ENCODE measurements around the gene TLR3.
A peak's percentile ranks its signal among the peaks of the same experiment; 100 is the strongest.
"Not testable (repeated sequence)": the region's sequence is repeated elsewhere in the genome, so short reads cannot be mapped to it uniquely, and the experiment has no call there.

TLR3 gene

DNA sequence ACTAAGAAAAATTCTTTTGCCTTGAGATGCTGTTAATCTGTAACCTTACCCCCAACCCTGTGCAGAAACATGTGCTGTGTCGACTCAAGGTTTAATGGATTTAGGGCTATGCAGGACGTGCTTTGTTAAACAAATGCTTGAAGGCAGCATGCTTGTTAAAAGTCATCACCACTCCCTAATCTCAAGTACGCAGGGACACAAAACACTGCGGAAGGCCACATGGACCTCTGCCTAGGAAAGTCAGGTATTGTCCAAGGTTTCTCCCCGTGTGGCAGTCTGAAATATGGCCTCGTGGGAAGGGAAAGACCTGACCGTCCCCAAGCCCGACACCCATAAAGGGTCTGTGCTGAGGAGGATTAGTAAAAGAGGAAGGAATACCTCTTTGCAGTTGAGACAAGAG, 18.8 kb upstream of the TLR3 start:
- DNase-seq, result not testable (repeated sequence)

DNA sequence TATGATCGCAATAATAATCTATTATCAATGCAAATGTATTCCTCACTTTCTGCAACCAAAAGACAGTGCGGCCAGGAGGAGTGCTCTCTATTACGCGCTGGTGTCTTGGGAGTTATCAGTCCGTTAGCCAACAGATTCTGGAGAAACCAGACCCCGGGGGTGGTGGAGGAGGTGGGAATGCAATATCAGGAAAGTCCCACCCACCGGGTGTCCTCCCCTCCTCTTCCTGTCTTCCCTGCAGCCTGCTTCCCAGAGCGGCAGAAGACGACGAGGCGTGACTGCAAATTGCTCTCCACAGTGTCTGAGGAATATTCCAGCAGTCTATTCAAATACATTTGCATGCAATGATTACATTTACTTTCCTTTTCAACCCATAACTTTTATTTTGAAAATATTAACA, 17.9 kb upstream of the TLR3 start:
- DNase-seq, result no peak

DNA sequence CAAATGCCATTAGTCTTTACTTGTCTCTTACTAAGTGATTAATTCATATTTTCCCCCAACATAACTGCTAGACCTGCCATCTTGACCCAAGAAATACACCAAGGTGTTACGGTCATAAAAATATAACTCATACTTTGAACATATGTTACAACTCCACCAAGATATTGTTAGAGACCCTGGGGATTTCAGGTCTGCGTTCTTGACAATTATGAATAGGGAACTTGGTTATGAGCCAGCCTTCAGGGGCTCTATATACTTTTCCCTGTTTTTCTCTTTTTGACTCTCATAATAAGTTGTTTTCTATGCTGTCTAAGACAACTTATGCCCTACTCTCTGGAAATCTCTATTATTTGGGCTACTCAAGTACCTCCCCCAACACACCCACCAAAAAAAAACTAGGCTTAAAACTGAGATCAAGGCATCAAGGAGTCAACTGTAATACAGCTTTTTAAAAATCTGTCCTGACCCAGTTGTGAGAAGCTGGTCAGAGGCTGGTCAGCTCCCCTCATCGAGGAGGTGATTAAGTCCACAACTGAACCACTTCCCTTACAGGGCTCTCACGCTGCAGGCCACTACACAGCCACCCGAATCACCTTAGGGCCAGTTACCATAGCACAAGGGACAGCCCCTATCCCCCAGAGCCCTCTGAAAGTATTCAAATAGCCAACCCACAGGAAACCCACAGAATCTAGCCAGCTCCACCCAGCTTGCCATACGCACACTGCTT, 10.5 kb upstream of the TLR3 start:
- no peak for DNase-seq

DNA sequence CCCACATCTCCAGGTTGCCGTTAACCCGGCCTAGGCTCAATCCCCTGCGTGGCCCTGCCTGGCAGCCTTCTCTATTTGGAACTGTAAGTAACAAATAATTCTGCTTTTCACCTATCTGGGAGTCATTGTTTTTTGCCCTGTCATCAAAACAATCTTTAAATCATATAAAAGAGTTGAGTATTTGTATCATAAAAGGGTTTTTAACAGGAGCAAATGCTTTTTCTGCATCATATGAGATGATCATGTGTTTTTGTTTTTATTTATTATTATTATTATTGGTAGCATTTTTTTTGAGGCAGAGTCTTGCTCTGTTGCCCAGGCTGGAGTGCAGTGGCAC, 10.0 kb upstream of the TLR3 start:
- DNase-seq, result no peak

GRCh38 chr4:186061921-186062320, 7.0 kb upstream of the TLR3 start:
- peak; percentile 35 to 51 for DNase-seq

GRCh38 chr4:186067757-186068385, 1.1 kb upstream of the TLR3 start:
- DNase-seq, result peak; percentile 35 to 52

GRCh38 chr4:186069729-186070128, 773 bp downstream of the TLR3 start:
- no peak for DNase-seq

- DNase-seq, result no peak
These were observed 3.6 kb downstream of the TLR3 start for GRCh38 chr4:186072516-186072915.

DNA sequence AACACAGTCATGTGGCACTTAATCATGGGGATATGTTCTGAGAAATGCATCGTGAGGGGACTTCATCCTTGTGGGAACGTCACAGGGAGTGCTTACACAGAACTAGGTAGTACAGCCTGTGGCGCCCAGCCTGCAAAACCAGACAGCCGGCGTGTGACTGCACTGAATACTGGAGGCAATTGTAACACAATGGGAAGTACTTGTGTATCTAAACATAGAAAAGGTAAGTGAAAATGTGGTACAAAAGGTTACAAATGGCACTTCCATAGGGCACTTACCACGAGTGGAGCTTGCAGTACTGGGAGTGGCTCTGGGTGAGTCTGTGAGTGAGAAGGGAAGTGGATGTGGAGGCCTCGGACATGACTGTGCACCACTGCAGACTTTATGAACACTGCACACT, 5.2 kb downstream of the TLR3 start:
- no peak for DNase-seq

DNA sequence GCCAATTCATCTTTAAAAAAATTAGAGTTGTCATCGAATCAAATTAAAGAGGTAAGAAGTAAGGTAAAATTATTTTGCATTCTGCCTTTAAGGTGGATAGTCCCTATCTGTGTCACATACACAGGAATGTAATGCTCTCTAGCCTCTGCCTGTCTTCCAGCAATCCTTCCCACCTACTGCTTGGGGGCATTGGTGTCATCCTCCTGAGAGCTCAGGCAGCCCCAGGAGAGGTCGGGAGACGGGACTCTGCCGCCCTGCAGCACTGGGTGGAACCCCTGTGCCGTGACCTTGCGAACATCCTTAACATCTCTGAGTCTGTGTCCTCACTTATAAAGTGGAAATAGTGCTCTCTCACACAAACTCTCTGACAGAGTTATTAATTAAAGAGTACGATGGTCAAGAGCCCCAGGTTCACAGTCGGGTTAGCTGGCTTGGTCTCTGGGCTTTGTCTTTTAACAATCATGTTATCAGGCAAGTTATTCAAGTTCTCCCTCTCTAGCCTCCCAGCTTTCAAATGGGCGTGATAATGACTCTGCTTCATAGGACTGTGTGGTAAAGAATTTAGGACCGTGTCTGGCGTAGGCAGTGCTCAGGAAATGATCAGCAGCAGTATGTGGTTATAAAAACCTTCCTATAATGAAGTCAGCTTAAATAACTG, 10.2 kb downstream of the TLR3 start:
- DNase-seq, result no peak

GRCh38 chr4:186079694-186080093, 10.7 kb downstream of the TLR3 start:
- DNase-seq, result no peak

DNA sequence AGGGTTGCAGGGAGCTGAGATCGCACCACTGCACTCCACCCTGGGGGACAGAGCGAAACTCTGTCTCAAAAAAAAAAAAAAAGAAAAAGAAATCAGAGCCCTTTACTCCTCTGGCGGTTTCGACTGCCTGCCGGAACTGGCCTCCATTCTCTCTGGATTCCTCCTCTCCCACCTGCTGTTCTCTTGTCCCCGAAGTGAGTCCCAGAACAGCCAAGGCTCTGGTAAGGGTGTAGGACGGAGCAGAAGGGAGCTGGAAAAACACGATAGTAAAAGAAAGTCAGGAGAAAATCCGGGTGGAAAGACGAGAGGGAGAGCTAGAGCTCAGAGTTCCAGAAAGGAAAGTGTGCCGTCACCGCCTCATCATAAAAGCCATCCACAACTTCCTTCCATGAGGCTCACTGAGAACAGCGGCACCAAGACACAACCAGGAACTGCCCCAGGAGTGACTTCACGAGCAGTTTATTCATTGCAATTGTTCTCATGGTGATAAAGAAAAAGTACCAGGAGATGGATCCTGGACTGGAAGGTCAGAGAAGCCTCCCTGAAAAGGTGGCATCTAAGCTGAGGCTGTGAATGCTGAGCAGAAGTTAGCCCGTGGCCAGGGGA, 12.3 kb downstream of the TLR3 start:
- DNase-seq, result no peak

GRCh38 chr4:186082221-186082620, 13.3 kb downstream of the TLR3 start:
- DNase-seq, result no peak

DNA sequence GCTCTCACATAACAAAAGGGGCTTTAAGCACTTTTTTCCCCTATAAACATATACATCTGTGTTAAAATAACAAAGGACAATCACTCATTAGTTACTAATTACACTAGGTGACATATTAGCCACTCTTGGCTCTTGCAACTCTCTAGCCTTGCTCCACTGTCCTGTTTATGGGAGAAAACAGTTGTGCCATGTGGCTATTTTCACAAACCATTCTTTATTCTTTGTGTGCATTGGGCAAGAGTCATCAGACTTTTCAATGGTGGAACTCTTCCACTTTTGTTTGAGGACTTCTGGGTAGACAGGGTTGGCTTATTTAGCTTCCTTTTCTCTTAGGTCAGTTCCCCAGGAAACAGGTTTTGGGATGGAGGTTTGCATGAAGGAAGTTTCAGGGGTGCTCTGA, 19.6 kb downstream of the TLR3 start:
- no peak for DNase-seq

DNA sequence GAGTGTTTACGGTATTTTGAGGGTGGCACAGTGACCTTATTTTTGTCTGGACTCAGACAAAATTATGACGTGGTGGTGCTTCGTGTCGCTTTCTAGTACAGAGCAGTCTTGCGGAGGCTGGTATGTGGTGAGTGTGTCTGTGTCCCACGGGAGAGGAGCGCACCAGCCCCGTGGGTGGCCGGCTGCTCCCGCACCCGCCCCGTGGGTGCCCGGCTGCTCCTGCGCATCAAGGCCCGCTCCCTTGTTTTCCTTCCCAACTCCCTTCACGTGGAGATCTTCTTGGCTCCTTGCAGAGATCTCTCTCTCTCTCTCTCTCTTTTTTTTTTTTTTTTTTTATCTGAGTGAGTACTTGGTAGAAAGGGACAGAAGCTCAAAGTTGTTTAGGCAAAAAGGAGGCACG, 23.3 kb downstream of the TLR3 start:
- DNase-seq, result no peak

DNA sequence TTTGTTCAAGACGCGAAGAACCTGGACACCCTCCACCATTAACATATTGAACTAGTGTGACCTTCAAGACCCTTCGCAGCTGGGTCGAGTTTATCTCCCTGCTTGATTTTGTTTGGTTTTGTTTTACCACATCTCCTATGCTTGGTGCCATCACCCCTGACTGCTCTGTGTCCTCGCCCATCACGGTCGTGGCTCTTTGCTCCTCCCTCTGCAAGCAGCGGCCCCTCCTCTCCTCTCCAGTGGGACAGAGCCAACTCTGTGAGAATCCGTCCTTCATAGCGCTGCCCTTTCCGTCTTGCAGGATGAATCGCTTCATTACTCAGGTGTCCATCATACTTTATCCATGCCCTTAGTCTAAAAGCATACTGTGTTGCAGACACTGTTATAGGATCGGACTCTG, 26.4 kb downstream of the TLR3 start:
- no peak for DNase-seq

DNA sequence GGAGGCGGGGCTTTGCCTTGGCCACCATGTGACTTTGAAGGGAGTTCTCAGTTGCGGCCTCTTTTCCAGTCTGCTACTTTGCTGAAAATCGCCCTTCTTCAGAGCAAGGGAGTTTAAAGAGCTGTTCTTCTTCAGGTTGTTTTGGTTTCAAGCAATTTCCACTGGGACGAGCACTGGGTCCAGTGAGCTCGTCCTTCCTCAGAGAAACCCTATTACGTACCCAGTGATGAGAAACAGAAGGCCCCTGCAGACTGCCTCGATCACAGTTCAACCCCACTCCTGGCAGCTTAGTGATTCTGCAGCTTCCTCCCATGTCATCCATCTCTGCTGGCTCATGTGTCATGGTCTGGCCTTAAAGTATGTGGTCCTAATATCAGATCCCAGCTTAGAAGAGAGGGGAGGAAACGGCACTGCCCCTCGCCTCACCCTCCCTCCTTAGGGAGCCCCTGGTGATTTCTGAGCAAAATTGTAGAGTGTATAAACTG, 27.8 kb downstream of the TLR3 start:
- no peak for DNase-seq

GRCh38 chr4:186097386-186097785, 28.4 kb downstream of the TLR3 start:
- no peak for DNase-seq

- DNase-seq, result no peak
These were observed 34.0 kb downstream of the TLR3 start for GRCh38 chr4:186102931-186103330.

DNA sequence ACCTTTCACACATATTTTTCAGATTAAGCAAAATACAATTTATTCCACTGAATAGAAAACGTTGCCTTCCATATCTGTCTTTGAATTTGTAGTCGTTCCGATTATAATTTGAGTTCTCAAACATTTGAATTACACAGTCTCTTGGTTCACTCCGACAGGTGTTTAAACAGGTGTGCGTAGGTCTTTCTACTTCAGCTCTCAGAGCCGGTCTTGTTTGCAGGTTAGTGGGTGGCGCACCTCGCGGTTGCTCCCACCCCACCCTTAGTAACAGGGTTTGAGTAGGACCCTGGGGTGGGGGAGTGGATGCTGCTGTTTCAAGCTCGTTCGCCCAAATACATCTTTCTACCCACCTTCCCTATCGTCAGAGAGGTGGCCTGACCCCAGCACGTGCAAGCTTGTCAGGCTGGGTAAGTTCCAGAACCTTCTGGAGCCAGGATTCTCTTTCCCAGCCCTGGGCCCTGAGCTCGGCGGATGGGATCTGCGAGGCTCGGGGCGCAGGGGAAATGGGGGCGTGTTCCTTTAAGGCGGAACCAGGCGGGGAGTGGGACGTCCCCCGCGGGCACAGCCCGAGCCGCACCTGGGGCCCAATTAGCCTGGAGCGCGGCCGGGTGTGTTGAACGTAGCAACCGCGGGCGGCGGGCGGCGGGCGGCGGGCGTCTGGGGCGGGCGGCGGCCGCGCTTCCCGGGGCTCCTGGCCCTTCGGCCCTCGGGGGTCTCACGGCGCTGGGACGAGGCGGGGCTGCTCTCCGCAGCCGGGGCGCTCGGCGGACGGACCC, 35.3 kb downstream of the TLR3 start, which contains the start of gene FAM149A:
TSS of gene FAM149A (plus strand) at position 591 of the 776 bp plus-strand sequence.
- no peak for DNase-seq

DNA sequence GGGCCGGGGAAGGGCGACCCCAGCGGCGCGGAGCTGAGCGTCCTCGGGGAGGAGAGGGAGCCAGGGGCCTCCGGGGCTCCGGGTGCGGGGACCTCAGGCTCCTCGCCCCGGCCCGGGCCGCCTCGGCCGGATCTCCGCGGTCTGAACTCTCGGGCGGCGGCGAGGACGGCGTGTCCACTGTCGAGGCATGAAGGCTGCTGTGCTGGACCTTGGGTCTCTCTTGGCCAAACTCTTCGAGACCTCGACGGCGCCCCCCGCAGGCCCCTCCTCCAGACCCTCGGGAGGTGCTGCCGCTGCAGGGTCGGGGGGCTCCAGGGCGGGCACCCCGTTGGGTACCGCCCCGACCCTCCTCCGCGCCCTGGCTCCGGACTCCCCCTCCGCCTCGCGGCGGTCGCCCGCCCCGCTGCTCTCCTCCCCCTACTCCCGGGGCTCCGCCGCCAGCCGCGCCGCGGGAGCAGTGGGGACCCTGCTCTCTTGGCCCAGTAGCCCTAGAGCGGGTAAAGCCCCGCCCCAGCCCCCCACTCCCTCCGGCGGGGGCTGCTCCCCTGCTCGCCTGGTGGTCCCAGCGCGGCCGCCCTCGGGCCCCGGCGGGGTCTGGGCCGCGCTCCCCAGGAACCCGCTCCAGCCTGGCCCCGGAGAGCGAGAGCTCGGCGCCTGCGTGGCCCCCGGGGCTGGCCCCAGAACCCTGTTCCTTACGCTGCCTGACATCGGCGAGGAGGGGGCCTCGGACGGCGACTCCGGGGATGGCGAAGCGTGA, 36.1 kb downstream of the TLR3 start:
- no peak for DNase-seq

GRCh38 chr4:186105647-186106321, 36.8 kb downstream of the TLR3 start:
- DNase-seq, result no peak

All from inflammatory macrophage treated with lipopolysaccharide for 1 hour (primary cell).